ENCODE data around the gene UBAC1.

UBAC1 gene

GRCh38 chr9:135937521-135938489, 23.4 kb downstream of the UBAC1 start:
- Mint-ChIP-seq H3K9me3 (peaks cover 5% of the 10 kb centered on the region), H3K4me3 (no peak overlapping the region), H3K36me3 (ENCODE audit: low read depth) (peaks cover 65% of the 10 kb centered on the region), H3K27ac (no peak overlapping the region), H3K27me3 (ENCODE audit: low read depth) (peaks cover 3% of the 10 kb centered on the region), H3K4me1 (ENCODE audit: low read depth) (peaks cover 7% of the 10 kb centered on the region)
- no peak for DNase-seq (ENCODE audit: low spot score)

GRCh38 chr9:135933114-135933513, 28.1 kb downstream of the UBAC1 start:
- Mint-ChIP-seq H3K27me3 (ENCODE audit: low read depth) (no peaks in the 10 kb centered on the region), H3K36me3 (ENCODE audit: low read depth) (peaks cover 42% of the 10 kb centered on the region), H3K9me3 (no peaks in the 10 kb centered on the region), H3K4me1 (ENCODE audit: low read depth) (no peaks in the 10 kb centered on the region), H3K4me3 (no peak overlapping the region), H3K27ac (no peak overlapping the region)
- DNase-seq (ENCODE audit: low spot score): no peak

- Mint-ChIP-seq H3K27ac (no peak overlapping the region), H3K27me3 (ENCODE audit: low read depth) (no peaks in the 10 kb centered on the region), H3K4me1 (ENCODE audit: low read depth) (peaks cover 3% of the 10 kb centered on the region), H3K36me3 (ENCODE audit: low read depth) (peaks cover 37% of the 10 kb centered on the region), H3K9me3 (no peaks in the 10 kb centered on the region), H3K4me3 (no peak overlapping the region)
- DNase-seq (ENCODE audit: low spot score): no peak
These were observed 28.5 kb downstream of the UBAC1 start for GRCh38 chr9:135932656-135933055.

DNA sequence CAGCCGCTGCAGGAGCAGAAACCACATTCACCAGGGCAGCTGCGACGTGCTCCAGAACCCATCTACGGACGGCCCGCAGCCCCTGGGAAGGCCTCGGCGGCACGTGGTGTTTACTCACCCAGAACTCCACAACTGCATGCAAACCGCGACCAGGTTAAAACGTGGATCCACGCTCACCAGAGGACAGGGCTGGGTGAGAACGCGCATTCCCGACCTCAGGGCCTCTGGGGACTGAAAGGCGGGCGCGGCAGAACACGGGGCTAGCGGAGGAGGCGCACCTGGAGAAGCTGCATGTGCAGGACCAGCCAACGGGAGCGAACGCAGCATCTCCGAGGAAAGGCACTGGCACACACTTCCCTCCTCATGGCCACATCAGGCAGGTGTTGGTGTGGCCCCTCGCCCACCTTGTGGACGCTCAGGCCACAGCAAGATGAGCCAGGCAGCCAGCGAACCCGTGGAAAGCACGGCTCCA, 29.8 kb downstream of the UBAC1 start:
- DNase-seq (ENCODE audit: low spot score): no peak
- Mint-ChIP-seq H3K36me3 (ENCODE audit: low read depth) (peaks cover 27% of the 10 kb centered on the region), H3K27ac (no peak overlapping the region), H3K9me3 (no peaks in the 10 kb centered on the region), H3K27me3 (ENCODE audit: low read depth) (no peaks in the 10 kb centered on the region), H3K4me1 (ENCODE audit: low read depth) (peaks cover 7% of the 10 kb centered on the region), H3K4me3 (no peak overlapping the region)

DNA sequence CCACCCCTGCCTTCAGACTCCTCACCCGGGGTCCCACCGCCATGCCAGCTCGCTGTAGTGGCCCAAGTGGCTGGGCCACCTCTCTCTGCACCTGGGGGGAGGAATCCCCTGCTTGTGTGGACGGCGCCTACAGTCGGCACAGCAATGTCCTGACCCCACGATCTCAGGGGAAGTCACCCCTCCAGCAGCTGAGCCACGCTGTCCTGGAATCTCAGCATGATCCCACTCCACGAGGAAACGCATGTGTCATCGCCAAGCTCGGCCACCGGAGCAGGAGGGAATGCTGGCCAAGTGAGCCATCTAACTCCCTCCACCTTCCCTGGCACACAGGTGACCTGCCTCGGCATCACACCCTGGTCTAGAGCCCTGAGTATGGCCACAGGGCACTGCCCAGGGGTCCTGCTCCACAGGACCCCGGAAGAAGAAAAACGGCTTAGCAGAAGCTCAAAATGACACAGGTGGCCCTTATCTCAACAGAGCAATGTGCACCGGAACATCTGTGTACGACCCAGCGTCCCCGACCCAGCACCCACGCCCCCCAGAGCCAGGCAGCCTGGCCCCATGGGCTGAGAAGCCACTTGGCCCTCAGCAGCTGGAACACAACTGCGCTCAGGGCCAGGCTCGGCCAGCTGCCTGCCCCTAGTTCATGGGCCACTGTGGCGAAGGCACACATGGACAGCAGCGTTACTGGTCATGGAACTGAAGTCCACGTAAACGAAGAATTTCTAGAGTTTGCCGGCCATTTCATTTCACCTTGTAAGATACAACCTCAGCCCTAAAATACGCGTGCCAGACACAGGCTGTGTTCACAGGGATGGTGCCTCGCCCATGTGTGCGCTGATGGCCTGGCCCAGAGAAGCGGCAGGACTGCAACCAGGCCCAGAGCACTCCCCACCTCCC, 30.5 kb downstream of the UBAC1 start:
- no peaks in the 10 kb centered on the region for H3K27me3 Mint-ChIP-seq (ENCODE audit: low read depth)
- no peak overlapping the region for H3K4me3 Mint-ChIP-seq
- peaks cover 21% of the 10 kb centered on the region for H3K36me3 Mint-ChIP-seq (ENCODE audit: low read depth)
- no peak overlapping the region for H3K27ac Mint-ChIP-seq
- H3K9me3 Mint-ChIP-seq: no peaks in the 10 kb centered on the region
- peaks cover 10% of the 10 kb centered on the region for H3K4me1 Mint-ChIP-seq (ENCODE audit: low read depth)
- no peak for DNase-seq (ENCODE audit: low spot score)

- no peak overlapping the region for H3K27ac Mint-ChIP-seq
These were observed 31.3 kb downstream of the UBAC1 start for GRCh38 chr9:135929656-135930445.

GRCh38 chr9:135928731-135929655, 32.2 kb downstream of the UBAC1 start:
- peaks cover 16% of the 10 kb centered on the region for H3K36me3 Mint-ChIP-seq (ENCODE audit: low read depth)
- H3K9me3 Mint-ChIP-seq: no peaks in the 10 kb centered on the region
- H3K27me3 Mint-ChIP-seq (ENCODE audit: low read depth): no peaks in the 10 kb centered on the region
- no peak for DNase-seq (ENCODE audit: low spot score)
- H3K4me1 Mint-ChIP-seq (ENCODE audit: low read depth): peaks cover 18% of the 10 kb centered on the region
- no peak overlapping the region for H3K27ac Mint-ChIP-seq
- no peak overlapping the region for H3K4me3 Mint-ChIP-seq

More at GRCh38 chr9:135929656-135930445, 31.3 kb downstream of the UBAC1 start:
- Mint-ChIP-seq H3K9me3 (no peaks in the 10 kb centered on the region), H3K27me3 (ENCODE audit: low read depth) (no peaks in the 10 kb centered on the region), H3K4me1 (ENCODE audit: low read depth) (peaks cover 18% of the 10 kb centered on the region), H3K36me3 (ENCODE audit: low read depth) (peaks cover 16% of the 10 kb centered on the region), H3K4me3 (no peak overlapping the region)
- no peak for DNase-seq (ENCODE audit: low spot score)

GRCh38 chr9:135928074-135928730, 33.0 kb downstream of the UBAC1 start:
- Mint-ChIP-seq H3K9me3 (no peaks in the 10 kb centered on the region), H3K4me1 (ENCODE audit: low read depth) (peaks cover 18% of the 10 kb centered on the region), H3K4me3 (no peak overlapping the region), H3K36me3 (ENCODE audit: low read depth) (peaks cover 9% of the 10 kb centered on the region), H3K27ac (no peak overlapping the region), H3K27me3 (ENCODE audit: low read depth) (no peaks in the 10 kb centered on the region)
- DNase-seq (ENCODE audit: low spot score): no peak

DNA sequence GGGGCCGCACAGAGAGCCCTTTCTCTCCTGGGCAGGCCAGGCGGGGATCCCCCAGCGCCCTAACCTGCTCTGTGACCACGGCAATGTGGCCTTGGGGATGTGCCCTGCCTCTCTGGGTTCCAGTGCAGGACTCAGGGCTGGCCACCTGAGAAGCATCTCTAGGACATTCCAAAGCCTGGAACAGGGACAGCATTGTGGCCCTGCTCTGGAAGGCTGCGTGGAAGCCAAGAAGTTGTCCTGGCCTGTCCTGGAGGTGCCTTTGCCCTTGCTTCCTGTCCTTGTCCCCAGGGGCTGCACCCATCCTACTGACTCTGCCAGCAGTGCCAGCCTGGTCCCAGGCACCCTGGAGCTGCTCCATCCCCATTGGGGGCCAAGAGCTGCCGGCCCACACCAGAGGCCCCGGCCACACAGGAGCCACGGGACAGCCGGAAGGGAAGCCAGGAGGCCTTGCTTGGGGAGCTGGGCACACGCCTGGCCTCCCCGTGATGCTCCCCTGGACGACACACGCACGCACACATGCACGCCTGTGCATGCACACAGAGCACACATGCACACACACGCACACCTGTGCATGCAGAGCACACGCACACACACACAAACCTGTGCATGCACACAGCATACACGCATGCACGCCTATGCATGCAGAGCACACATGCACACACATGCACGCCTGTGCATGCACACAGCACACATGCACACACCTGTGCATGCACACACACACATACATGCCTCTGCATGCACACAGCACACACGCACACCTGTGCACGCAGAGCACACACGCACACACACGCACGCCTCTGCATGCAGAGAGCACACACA, 33.8 kb downstream of the UBAC1 start:
- no peaks in the 10 kb centered on the region for H3K9me3 Mint-ChIP-seq
- peaks cover 18% of the 10 kb centered on the region for H3K4me1 Mint-ChIP-seq (ENCODE audit: low read depth)
- no peak for DNase-seq (ENCODE audit: low spot score)
- no peak overlapping the region for H3K27ac Mint-ChIP-seq
- no peaks in the 10 kb centered on the region for H3K27me3 Mint-ChIP-seq (ENCODE audit: low read depth)
- H3K36me3 Mint-ChIP-seq (ENCODE audit: low read depth): peaks cover 5% of the 10 kb centered on the region
- H3K4me3 Mint-ChIP-seq: no peak overlapping the region

DNA sequence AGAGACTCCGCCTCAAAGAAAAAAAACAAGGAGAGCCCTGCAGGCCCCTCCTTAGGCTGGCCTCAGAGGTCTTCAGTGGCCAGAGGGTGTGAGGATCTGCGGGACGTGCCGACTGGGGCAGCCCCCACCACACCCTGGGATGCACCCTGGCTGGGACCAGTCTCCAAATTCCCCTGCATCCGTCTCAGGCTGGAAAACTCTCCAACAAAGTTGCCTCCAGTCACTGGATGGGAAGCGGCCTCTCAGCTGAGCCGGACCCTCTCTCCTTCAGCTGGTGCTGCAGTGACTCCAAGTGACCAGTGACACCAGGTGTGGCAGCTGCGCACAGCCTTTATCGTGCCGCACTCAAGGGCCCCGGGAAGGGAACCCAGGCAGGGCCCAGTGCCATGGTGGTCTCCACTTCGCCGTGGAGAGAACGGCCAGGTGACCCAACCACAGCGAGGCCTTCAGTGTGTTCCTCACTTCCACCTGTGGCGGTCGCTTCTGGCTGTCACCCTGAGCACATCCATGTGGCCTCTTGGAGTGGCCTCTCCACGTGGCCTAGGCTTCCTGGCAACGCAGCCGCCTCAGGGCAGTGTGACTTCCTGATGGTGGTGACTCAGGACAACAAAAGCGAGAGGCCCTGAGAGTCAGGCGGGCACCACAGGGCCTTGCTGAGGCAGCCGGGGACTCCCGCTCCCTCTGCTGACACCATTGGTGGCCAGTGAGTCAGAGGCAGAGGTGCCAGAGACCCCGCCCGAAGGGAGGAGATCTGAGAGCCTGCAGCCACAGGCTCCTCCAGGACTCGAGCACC, 34.6 kb downstream of the UBAC1 start:
- Mint-ChIP-seq H3K27me3 (ENCODE audit: low read depth) (no peaks in the 10 kb centered on the region), H3K9me3 (no peaks in the 10 kb centered on the region), H3K4me3 (no peak overlapping the region), H3K27ac (peak overlapping the region; percentile 60), H3K36me3 (ENCODE audit: low read depth) (peaks cover 2% of the 10 kb centered on the region), H3K4me1 (ENCODE audit: low read depth) (peaks cover 18% of the 10 kb centered on the region)
- DNase-seq (ENCODE audit: low spot score): peak; percentile 93

GRCh38 chr9:135925496-135926133, 35.6 kb downstream of the UBAC1 start:
- peaks cover under 1% of the 10 kb centered on the region for H3K36me3 Mint-ChIP-seq (ENCODE audit: low read depth)
- no peaks in the 10 kb centered on the region for H3K27me3 Mint-ChIP-seq (ENCODE audit: low read depth)
- peak; percentile 89 for DNase-seq (ENCODE audit: low spot score)
- H3K9me3 Mint-ChIP-seq: no peaks in the 10 kb centered on the region
- peaks cover 18% of the 10 kb centered on the region for H3K4me1 Mint-ChIP-seq (ENCODE audit: low read depth)
- no peak overlapping the region for H3K4me3 Mint-ChIP-seq
- H3K27ac Mint-ChIP-seq: peak overlapping the region; percentile 49
